Vagina (tissue), 2 donors: ENCODE results near the gene RRAD.

Source experiments
- CTCF ChIP-seq, 3 experiments: fragments of 450-650 bp in 2 of 3; fragments of 200-600 bp in 1 of 3; sonication (generic) in 1 of 3; IDR thresholded peaks; one replicate each; pipeline ENCODE4 v1.5.1; 2017 to 2019; ENCODE audit warnings: antibody characterized with exemption in 3 of 3, mild to moderate bottlenecking in 2 of 3, moderate library complexity in 2 of 3
- POLR2A ChIP-seq, 2 donors: fragments of 450-650 bp; IDR thresholded peaks; one replicate each; pipeline ENCODE4 v1.6.1; 2017; ENCODE audit warnings: antibody characterized with exemption in 2 of 2, mild to moderate bottlenecking in 2 of 2, moderate library complexity in 2 of 2
- POLR2AphosphoS5 ChIP-seq, 2 donors: sonication (generic); formaldehyde crosslinking; IDR thresholded peaks; one replicate each; pipeline ENCODE4 v1.9.0; 2017; ENCODE audit warnings: antibody characterized with exemption in 2 of 2, mild to moderate bottlenecking in 2 of 2, low read depth in 1 of 2; ENCODE audit not compliant: insufficient read depth in 1 of 2

- TF ChIP-seq POLR2A (IDR thresholded peaks at IDR 0.05) (no peak), POLR2AphosphoS5 (IDR thresholded peaks at IDR 0.05; ENCODE audit: insufficient read depth in 1 of 2, low read depth in 1 of 2) (no peak), CTCF (IDR thresholded peaks at IDR 0.05) (no peak)
Measured at GRCh38 chr16:66972983-66973382, 47.6 kb upstream of the RRAD start.
